ENCODE measurements around the gene CCDC112. TPM values are rescaled to one million over a fixed set of nuclear protein-coding genes. Genes with fewer than 3 reads are reported as not detected.
"Not testable (repeated sequence)": the region's sequence is repeated elsewhere in the genome, so short reads cannot be mapped to it uniquely, and the experiment has no call there.

The CCDC112 gene
- total RNA-seq, 1 donor: 3.8 TPM

GRCh38 chr5:115263078-115263380 lies 33.4 kb downstream of the CCDC112 start:
- DNase-seq (ENCODE audit: low read depth in 2 of 3, low spot score in 2 of 3): no peak

DNA sequence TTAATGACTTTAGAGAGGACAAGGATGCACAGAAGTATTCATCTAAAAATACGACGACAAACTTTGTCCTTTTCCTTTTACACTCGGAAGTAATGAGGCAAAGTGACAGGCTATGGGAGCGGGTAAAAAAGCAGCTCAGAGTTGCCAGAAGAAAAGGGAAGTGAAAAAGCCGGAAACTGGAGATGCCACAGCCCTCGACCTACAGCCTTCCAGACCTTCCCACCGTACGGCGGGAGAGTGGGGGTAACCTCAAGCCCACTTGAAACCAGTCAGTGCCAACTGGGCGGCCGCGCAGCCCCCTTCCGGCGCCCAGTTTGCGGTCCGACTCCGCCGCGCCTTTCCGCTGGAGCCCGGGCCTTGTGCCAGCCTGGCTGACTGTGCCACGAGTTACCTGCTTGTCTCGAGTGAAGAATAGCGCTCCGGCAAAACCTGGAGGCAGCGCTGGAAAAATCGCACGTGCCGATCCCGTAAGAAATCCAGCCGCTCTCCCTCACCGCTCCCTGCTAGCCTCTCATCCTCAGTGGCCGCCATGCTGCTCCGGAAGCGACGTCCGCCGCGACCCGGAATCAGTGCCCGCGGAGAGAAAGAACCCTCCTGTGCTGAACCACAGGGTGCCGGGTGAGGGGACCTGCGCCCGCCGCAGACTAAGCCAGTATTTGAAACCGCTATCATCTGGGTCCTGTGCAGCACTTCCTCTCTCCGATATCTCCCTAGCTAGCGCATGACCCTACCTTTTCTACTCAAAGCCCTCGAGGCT lies 34.0 kb downstream of the CCDC112 start, which contains the start of gene PGGT1B:
Gene PGGT1B (minus strand): TSS at position 557 of the 757 bp plus-strand sequence. CDS start 26 bp downstream, at position 531.
- peak; percentile 30 to 74 (median 71) for DNase-seq (ENCODE audit: low read depth in 2 of 3, low spot score in 2 of 3)

DNA sequence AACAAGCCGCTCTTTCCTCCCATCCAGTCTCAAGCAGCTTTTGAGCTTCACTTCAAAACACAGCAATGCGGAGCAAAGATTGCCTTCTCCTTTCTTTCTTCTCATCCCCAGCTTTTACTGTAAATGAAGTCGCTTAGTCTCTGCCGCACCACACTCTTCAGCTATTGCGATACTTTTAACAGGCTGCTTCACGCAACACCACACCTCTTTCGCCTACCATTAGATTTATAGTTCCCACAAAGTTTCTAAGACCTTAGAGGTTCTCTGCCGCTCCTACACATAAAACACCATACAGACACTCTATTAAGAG lies 34.5 kb downstream of the CCDC112 start:
- no peak for DNase-seq (ENCODE audit: low read depth in 2 of 3, low spot score in 2 of 3)

- no peak for DNase-seq (ENCODE audit: low read depth in 2 of 3, low spot score in 2 of 3)
Observed at GRCh38 chr5:115260248-115260647, 36.2 kb downstream of the CCDC112 start.

DNA sequence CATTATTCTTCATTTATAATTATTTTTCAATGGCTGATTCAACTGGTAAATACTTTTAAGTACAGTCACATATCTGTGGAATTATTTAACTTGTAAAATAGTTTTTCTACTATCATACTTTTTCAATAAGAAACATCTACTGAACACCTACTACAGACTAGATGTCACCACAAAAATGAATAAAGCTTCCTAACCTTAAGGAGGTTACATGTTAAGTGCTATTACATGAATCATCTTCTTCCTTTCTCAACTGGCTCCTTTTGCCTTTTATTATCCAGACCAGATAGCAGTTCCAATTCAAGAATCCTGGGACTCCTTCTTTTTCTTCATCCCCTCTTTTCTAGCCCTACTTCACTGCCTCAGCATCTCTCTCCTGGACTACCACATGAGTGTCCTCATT lies 38.5 kb downstream of the CCDC112 start:
- no peak for DNase-seq (ENCODE audit: low read depth in 2 of 3, low spot score in 2 of 3)

DNA sequence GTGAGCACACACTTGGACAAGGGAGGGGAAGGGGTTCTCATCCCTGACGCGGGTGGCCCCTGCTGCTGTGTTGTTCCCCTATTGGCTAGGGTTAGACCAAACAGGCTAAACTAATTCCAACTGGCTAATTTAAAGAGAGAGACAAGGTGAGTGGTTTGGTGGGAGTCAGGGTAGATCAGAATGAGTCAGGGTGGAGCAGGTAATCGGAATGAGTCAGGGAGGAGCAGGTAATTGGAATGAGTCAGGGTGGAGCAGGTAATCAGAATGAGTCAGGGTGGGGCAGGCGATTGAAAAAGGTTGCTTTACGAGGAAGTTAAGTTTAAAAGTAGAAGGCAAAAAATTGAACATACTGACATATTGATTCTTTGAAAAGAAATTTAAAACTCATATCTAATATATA lies 47.1 kb downstream of the CCDC112 start:
- DNase-seq (ENCODE audit: low read depth in 2 of 3, low spot score in 2 of 3): not testable (repeated sequence)

DNA sequence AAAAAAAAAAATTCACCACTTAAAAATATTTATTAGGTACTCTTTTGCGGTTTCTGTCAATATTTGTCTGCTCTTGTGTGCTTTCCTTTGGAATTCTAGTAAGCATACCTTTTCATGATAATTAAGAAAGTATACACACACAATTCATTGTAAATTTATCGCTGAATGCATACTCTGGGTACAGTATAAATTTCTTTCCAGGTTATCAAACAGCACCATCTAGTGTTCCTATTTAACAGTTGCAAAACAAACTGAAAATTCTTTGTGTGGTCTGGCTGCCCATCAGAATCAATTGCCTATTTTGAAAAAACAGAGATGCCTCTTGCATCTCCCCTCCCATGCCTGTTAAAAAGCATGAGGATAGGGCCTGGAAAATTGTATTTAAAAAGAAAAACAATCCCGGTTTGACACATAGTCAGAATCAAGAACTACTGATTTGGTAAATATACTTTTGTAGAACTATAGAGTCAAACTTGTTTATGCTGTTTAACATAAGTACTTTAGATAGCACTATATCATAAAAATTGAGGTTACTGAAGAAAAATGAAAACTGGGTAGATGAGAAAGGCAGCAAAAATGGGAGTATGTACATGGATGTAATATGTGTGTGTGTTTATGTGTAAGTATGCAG lies 50.0 kb downstream of the CCDC112 start:
- DNase-seq (ENCODE audit: low read depth in 2 of 3, low spot score in 2 of 3): peak in 2 of 3 donors; percentile 26 to 73

- DNase-seq (ENCODE audit: low read depth in 2 of 3, low spot score in 2 of 3): no peak
Observed at GRCh38 chr5:115243412-115243811, 53.0 kb downstream of the CCDC112 start.

DNA sequence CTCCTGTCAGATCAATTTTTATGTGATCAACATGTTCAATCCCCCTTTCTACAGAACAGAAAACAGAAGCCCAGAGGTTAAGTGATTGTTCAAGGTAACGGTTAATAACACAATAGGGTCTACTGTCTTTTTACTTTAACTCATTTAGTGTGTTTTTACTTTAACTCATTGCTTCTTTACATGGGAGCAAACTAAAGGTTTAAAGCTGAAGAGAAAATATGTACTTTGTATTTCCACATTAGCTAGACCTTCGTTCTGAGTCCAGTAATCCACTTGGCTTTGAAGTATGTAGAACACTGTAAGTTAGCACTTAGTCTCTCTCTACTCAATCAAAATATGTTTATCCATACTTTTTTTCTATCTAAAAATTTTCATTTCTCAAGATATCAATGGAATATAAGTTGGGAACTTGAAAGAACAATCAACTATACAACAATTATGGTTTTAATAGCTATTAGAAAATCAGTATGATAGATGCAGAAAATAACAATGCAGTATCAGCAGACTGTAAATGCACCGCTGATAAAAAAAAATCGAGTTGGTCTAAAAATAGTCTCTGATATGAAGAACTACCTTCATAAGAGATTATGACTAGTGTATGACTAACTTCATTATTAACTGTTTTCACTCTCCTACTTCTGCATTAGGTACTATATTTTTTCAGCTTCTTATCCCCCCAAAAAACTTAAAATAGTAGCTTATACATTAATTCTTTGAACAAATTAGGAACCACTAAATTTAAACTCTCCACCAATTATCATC lies 54.4 kb downstream of the CCDC112 start:
- no peak for DNase-seq (ENCODE audit: low read depth in 2 of 3, low spot score in 2 of 3)

- DNase-seq (ENCODE audit: low read depth in 2 of 3, low spot score in 2 of 3): no peak
Observed at GRCh38 chr5:115237066-115237465, 59.4 kb downstream of the CCDC112 start.

DNA sequence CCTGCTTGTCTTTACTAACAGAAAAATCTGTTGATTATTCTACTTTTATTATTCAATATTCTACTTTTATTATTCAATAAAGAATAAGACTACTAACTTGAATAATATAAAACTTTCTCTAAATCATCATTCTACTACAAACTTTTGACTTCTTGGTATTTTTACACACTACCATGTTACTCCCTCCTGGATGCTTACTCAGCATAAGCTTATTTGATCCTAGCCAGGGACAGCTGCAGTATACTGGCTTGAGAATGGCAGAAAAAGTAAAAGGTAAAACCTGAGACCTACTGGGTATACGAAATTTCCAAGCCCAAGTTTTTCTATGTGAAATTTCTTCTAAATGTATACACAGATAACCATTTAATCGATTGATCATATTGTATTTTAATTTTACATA lies 59.9 kb downstream of the CCDC112 start:
- DNase-seq (ENCODE audit: low read depth in 2 of 3, low spot score in 2 of 3): no peak

DNA sequence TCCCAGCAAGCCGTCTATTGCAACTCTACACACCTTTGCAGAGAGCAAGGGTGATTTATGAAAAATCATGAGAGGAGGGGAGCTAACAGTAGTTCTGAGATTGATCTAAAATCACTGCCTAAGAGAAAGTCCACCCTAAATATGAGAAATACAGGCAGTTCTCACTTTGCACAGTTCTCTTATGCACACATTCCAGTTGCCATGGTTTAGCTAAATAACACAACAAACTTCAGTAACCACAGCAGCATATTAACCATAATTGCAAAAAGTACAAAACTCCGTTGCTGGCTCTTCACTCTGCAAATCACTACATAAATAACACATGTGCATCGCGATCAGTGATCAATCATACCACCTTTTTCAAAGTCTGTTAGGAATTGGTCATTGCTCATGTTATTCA lies 64.9 kb downstream of the CCDC112 start:
- no peak for DNase-seq (ENCODE audit: low read depth in 2 of 3, low spot score in 2 of 3)

GRCh38 chr5:115229606-115230005 lies 66.8 kb downstream of the CCDC112 start:
- no peak for DNase-seq (ENCODE audit: low read depth in 2 of 3, low spot score in 2 of 3)

- DNase-seq (ENCODE audit: low read depth in 2 of 3, low spot score in 2 of 3): no peak
Observed at GRCh38 chr5:115227281-115227680, 69.2 kb downstream of the CCDC112 start.

Small RNA genes lying within 50 kb of the gene (small RNA-seq; reads per million reads assigned to genes)
- not detected for gene HMGN1P15

Other genes starting within 250 kb of the CCDC112 start
- under 0.01 TPM for gene TRIM36, start 126.7 kb downstream of the CCDC112 start, total RNA-seq
- 7.3 TPM for gene PGGT1B, start 33.8 kb downstream of the CCDC112 start, total RNA-seq
- gene FEM1C, start 248.1 kb upstream of the CCDC112 start, total RNA-seq: 7.3 TPM

Measured in hematopoietic multipotent progenitor cell (in vitro differentiated cells).